IPS-18c (cell line): ENCODE measurements around the gene PPP4R3A.
A peak's percentile ranks its signal among the peaks of the same experiment; 100 is the strongest.
"Not testable (repeated sequence)": the region's sequence is repeated elsewhere in the genome, so short reads cannot be mapped to it uniquely, and the experiment has no call there.

Experiments used
- H3K4me3 ChIP-seq: 2 replicates; pipeline ENCODE4 v1.7.0; 2013; ENCODE audit warnings: low read depth, mild to moderate bottlenecking, low read length, moderate library complexity; ENCODE audit not compliant: insufficient read depth
- H3K9me3 ChIP-seq: one replicate; pipeline ENCODE4 v1.6.1; 2013; ENCODE audit warnings: mild to moderate bottlenecking, low read length, moderate library complexity; ENCODE audit not compliant: control insufficient read depth, insufficient read depth

Gene PPP4R3A

DNA sequence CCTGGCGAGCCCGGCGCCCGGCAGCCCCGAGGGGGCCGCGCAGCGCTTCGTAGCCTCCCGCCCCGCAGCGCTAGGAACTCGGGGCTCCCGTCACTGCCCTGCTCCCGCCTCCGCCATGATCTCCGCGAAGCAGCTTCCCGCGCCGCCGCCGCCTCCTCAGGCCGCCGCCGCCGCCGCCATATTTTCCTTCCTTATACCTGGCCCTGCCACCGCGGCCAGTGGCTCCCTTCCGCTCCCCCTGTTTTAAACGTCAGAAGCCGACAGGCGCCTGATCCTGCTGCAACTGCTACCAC lies 286 bp downstream of the PPP4R3A start:
- peak overlapping the region; percentile 90 for H3K4me3 ChIP-seq
- no peaks in the 10 kb centered on the region for H3K9me3 ChIP-seq

- Histone ChIP-seq H3K4me3 (peak overlapping the region; percentile 90), H3K9me3 (no peaks in the 10 kb centered on the region)
Measured at GRCh38 chr14:91509083-91509877, 830 bp downstream of the PPP4R3A start.

DNA sequence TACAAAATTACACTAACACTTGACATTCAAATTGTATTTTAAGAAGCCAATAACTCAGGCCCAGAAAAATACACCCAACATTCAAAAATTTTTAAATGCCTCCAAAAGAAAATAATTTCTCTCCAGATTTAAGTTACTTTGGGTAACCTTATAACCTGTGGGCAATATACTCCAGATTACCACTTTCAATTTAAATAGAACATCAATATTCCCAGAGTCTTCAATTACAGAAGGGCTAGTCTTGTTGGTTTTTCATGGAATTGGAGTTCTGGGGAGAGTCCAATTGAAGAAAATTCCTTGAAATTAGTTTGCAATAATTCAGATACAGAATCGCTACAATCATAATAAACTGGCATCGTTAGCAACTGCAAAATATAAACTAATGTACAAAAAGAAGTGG lies 2.0 kb downstream of the PPP4R3A start:
- Histone ChIP-seq H3K4me3 (peak overlapping the region; percentile 90), H3K9me3 (no peaks in the 10 kb centered on the region)

DNA sequence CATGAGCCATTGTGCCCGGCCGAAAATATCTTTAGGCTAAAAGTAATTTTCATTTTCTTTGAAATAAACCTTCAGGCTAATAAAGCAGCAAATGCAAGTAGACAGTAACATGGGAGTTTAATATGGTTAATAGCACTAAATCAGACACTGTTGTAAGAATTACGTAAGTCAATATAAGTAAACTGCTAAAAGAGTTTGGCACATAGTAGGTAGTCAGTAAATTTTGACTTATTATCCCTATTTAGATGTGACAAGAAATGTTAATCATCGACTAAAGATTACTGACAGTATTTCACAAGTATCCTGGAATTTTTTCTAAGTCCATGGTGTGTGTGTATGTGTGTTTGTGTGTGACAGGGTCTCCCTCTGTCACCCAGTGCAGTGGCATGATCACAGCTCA lies 3.9 kb downstream of the PPP4R3A start:
- no peak overlapping the region for H3K4me3 ChIP-seq

DNA sequence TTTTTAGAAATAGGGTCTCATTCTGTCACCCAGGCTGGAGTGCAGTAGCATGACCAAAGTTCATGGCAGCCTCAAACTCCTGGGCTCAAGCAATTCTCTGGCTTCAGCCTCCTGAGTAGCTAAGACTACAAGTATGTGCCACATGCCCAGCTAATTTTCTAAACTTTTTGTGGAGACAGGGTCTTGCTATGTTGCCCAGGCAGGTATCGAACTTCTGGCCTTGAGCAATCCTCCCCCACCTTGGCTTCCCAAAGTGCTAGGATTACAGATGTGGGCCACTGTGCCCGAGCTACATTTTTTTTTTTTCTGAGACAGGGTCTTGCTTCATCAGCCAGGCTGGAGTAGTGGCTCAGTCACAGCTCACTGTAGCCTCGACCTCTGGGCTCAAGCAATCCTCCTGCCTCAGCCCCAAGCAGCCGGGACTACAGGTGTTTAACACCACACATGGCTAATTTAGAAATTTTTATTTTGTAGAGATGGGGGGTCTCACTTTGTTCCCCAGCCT lies 7.1 kb downstream of the PPP4R3A start:
- Histone ChIP-seq H3K4me3 (no peak overlapping the region), H3K9me3 (no peaks in the 10 kb centered on the region)

More for the DNA sequence above, 3.9 kb downstream of the PPP4R3A start:
- no peaks in the 10 kb centered on the region for H3K9me3 ChIP-seq

DNA sequence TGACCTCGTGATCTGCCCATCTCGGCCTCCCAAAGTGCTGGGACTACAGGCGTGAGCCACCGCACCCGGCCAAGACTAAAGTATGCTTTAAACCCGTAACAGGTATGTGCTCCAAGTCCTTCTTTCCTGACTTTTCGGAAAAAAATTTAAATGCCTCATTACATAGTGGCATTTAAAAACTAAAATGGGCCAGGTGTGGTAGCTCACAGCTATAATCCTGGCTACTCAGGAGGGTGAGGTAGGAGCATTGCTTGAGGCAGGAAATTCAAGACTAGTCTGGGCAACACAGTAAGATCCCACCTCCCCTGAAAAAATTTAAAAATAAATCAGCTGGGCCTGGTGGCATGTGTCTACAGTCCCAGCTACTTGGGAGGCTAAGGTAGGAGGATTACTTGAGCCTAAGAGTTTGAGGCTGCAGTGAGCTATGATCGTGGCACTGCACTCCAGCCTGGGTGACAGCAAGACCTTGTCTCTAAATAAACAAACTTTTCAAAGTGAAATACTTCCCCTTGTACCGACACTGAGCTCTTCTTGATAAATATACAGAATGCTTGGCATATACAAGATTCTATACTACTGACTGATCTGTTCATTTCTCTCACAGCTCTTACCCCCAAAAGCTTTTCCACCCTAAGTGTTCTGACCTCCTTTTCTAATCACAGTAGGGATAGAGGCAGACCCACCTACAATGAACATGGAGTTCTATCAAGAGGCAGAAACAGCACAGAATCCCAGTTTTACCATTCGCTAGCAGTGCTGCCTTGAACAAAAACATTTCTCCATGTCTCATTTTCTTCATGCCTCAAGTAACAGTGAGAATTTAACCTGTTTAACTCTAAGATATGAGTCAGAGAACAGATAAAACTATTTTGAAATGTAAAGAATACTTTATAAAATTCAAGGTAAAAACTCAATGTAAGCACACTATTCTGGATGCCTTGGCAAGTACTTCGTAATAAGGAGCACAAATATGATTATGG lies 7.9 kb downstream of the PPP4R3A start:
- no peak overlapping the region for H3K4me3 ChIP-seq
- no peaks in the 10 kb centered on the region for H3K9me3 ChIP-seq

DNA sequence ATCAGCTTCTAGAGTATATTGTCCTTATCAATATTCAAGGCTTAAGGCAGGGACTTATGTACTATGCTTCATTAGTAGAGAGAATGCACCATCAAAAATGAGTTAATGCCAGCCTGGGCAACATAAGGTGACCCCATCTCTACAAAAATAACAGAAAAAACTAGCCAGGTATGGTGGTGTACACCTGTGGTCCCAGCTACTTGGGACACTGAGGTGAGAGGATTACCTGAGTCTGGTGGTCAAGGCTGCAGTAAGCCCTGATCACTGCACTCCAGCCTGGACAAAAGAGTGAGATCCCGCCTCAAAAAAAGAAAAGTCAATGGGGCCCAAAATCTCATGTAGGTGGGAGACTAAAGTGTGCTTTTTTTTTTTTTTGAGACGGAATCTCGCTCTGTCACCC lies 8.8 kb downstream of the PPP4R3A start:
- no peaks in the 10 kb centered on the region for H3K9me3 ChIP-seq
- no peak overlapping the region for H3K4me3 ChIP-seq

- Histone ChIP-seq H3K4me3 (no peak overlapping the region), H3K9me3 (no peaks in the 10 kb centered on the region)
Measured at GRCh38 chr14:91496790-91497189, 13.3 kb downstream of the PPP4R3A start.

GRCh38 chr14:91494392-91495065 lies 15.6 kb downstream of the PPP4R3A start:
- not testable (repeated sequence) for H3K4me3 ChIP-seq, H3K9me3 ChIP-seq

DNA sequence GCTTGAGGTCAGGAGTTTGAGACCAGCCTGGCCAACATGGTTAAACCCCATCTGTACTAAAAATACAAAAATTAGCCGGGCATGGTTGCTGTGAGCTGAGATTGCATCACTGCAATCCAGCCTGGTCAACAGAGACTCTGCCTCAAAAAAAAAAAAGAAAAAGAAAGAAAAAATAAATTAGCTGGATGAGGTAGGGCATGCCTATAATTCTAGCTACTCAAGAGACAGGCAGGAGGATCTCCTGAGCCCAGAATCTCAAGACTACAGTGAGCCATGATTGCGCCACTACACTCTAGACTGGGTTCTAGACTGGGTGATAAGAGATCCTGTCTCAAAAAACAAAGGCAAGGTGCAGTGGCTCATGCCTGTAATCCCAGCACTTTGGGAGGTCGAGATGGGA lies 16.9 kb downstream of the PPP4R3A start:
- Histone ChIP-seq H3K4me3 (no peak overlapping the region), H3K9me3 (no peaks in the 10 kb centered on the region)

DNA sequence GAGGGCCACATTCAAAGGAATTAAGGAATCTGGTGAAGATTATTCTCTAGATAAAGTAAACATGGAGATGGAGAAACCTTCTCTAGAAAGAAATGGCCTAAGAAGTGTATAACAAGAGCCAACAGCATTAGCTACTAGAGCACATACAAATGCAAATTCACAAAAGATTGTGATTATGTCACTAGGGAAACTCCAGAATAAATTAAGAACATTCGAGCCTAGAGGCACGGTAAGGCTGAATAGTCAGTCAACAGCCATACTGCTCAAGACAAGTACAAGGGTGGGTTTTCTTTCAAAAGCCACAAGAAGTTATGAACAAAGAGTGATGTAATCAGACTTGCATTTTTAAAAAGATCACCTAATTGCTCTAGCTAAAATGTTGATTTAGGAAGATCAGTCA lies 25.4 kb downstream of the PPP4R3A start:
- Histone ChIP-seq H3K4me3 (no peak overlapping the region), H3K9me3 (no peaks in the 10 kb centered on the region)

DNA sequence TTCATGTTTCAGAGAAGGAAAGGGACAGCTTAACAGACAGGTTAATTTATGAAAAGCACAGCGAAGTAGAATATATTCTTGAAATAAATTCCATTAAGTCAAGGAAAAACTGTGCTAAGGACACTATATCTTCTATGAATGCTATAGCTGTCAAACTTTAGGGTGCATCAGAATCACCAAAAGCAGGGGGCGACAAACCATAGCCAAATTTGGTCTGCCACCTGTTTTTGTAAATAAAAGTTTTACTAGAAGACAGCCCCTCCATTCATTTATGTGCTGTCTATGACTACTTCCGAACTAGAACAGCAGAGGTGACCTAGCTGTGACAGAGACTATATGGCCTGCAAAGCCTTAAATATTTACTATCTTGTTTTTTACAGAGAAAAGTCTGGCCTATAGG lies 25.9 kb downstream of the PPP4R3A start:
- H3K4me3 ChIP-seq: no peak overlapping the region

GRCh38 chr14:91482263-91483013 lies 27.7 kb downstream of the PPP4R3A start:
- H3K4me3 ChIP-seq: no peak overlapping the region
- no peaks in the 10 kb centered on the region for H3K9me3 ChIP-seq

More for the DNA sequence above, 25.9 kb downstream of the PPP4R3A start:
- H3K9me3 ChIP-seq: no peaks in the 10 kb centered on the region

DNA sequence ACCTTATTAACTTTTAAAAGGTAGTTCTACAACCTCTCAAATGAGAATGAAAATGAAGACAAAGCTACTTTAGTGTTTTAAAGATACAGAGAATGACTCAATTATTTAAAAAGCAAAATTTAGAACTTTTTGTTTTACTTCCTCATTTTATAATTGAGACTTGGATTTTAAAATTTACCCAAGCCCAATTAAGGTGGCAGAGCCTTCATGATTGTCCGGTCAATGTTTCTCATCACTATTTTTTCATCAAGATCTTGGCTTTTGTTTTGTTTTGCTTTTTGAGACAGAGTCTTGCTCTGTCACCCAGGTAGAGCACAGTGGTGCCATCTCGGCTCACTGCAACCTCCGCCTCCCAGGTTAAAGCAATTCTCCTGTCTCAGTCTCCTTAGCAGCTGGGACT lies 32.7 kb downstream of the PPP4R3A start:
- Histone ChIP-seq H3K4me3 (no peak overlapping the region), H3K9me3 (no peaks in the 10 kb centered on the region)

DNA sequence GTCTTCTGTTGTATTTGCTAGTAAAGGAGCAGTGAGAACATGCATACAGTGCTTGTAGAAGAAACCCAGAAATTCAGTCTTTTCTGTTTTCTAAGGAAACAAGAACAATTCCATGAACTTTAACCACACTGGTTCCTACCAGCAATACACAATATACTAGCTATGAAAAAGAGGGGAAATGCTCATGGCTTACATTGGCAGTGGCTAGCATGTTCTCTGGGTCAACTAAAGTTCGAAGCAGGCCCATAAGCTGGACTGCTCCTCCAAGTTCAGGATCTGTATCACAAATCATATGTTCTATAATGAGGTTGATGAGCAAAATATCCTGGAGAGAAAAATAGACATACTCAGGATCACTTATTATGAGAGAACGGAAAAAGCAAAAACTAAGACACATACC lies 37.1 kb downstream of the PPP4R3A start:
- no peaks in the 10 kb centered on the region for H3K9me3 ChIP-seq
- no peak overlapping the region for H3K4me3 ChIP-seq

- Histone ChIP-seq H3K4me3 (no peak overlapping the region), H3K9me3 (no peaks in the 10 kb centered on the region)
Measured at GRCh38 chr14:91470216-91470615, 39.9 kb downstream of the PPP4R3A start.

GRCh38 chr14:91466192-91466591 lies 43.9 kb downstream of the PPP4R3A start:
- Histone ChIP-seq H3K4me3 (no peak overlapping the region), H3K9me3 (no peaks in the 10 kb centered on the region)
